Stimulated activated CD4-positive, alpha-beta T cell treated with anti-CD3 and anti-CD28 coated beads, Interleukin-15, amount 100 ng/mL, for 1 hour (primary cell): ENCODE data around the gene VMO1.
"Not testable (repeated sequence)": the region's sequence is repeated elsewhere in the genome, so short reads cannot be mapped to it uniquely, and the experiment has no call there.

ENCODE experiments used
- DNase-seq, 2 donors: peaks; one replicate each; pipeline ENCODE4 v3.0.0-alpha.2; 2020; ENCODE audit warnings: low read depth in 1 of 2, low spot score in 1 of 2

Gene VMO1

GRCh38 chr17:4786106-4786511 is at the start of gene VMO1:
VMO1 (minus strand) TSS chr17:4786364; CDS start chr17:4786352, 12 bp downstream.
- no peak for DNase-seq

- no peak for DNase-seq
These were observed 48.5 kb upstream of the VMO1 start for GRCh38 chr17:4834681-4835020.

GRCh38 chr17:4833941-4834680 is 47.9 kb upstream of the VMO1 start:
- no peak for DNase-seq

- peak; percentile 80 to 84 for DNase-seq
These were observed 47.2 kb upstream of the VMO1 start, which contains the start of gene MINK1 for GRCh38 chr17:4833178-4833940. MINK1 (plus strand) TSS chr17:4833340; CDS start chr17:4833584, 244 bp downstream.

GRCh38 chr17:4832829-4833177 is 46.6 kb upstream of the VMO1 start:
- DNase-seq, result not testable (repeated sequence)

GRCh38 chr17:4827399-4827798 is 41.2 kb upstream of the VMO1 start:
- DNase-seq, result no peak

GRCh38 chr17:4823373-4824089 is 37.4 kb upstream of the VMO1 start:
- no peak for DNase-seq

GRCh38 chr17:4822835-4823234 is 36.7 kb upstream of the VMO1 start:
- no peak for DNase-seq

- DNase-seq, result no peak
These were observed 32.1 kb upstream of the VMO1 start for GRCh38 chr17:4818276-4818675.

- no peak for DNase-seq
These were observed 30.7 kb upstream of the VMO1 start for GRCh38 chr17:4816826-4817225.

- DNase-seq, result no peak
These were observed 29.0 kb upstream of the VMO1 start for GRCh38 chr17:4815043-4815675.

GRCh38 chr17:4812690-4813089 is 26.5 kb upstream of the VMO1 start:
- DNase-seq, result no peak

GRCh38 chr17:4811471-4811870 is 25.3 kb upstream of the VMO1 start:
- DNase-seq, result no peak

- no peak for DNase-seq
These were observed 24.6 kb upstream of the VMO1 start for GRCh38 chr17:4810696-4811290.

- DNase-seq, result no peak
These were observed 22.2 kb upstream of the VMO1 start for GRCh38 chr17:4808378-4808767.

- DNase-seq, result no peak
These were observed 21.6 kb upstream of the VMO1 start for GRCh38 chr17:4807605-4808377.

- peak; percentile 74 to 80 for DNase-seq
These were observed 20.8 kb upstream of the VMO1 start, which contains the start of gene PLD2 for GRCh38 chr17:4806777-4807604. PLD2 (plus strand) TSS chr17:4807152; CDS start chr17:4807773, 621 bp downstream.

- DNase-seq, result no peak
These were observed 20.3 kb upstream of the VMO1 start for GRCh38 chr17:4806456-4806776.

GRCh38 chr17:4802228-4802627 is 16.1 kb upstream of the VMO1 start, which contains the start of gene C17orf114:
C17orf114 (minus strand) TSS chr17:4802328.
- DNase-seq, result no peak
